ENCODE results near the gene ELF2.
"Not testable (repeated sequence)": the region's sequence is repeated elsewhere in the genome, so short reads cannot be mapped to it uniquely, and the experiment has no call there.

The ELF2 gene

DNA sequence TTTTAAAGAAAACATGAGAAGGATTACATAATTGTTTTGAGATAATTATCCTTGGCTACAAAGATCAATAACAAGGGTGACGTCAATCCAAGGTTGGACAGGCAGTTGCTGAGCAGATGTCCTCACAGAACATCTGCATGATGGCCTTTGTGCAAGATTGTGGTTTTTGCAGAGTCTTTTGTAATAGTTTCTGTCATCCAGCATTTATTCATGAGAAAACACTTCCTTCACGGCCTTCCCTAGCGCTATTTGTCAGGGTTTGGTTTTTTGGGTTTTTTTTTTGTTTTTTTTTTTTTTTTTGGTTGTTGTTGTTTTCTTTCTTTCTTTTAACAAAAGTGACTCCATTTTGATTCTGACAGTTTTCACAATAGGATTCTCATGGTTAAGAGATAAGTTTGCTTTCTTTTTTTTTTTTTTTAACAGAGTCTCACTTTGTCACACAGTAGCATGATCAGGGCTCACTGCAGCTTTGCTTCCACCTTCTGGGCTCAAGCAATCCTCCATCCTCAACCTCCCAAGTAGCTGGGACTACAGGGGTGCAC lies 31.5 kb upstream of the ELF2 start:
- Histone ChIP-seq H3K4me1 (ENCODE audit: insufficient read depth, low read length) (no peaks in the 10 kb centered on the region), H3K27me3 (ENCODE audit: insufficient read depth, low read length) (no peaks in the 10 kb centered on the region), H3K9me3 (ENCODE audit: insufficient read depth, low read depth, low read length) (no peaks in the 10 kb centered on the region), H3K27ac (ENCODE audit: low read depth, low read length) (no peak overlapping the region), H3K4me3 (ENCODE audit: low read length) (no peak overlapping the region), H3K9ac (ENCODE audit: low read depth, low read length) (no peak overlapping the region), H3K36me3 (ENCODE audit: insufficient read depth, low read length) (no peaks in the 10 kb centered on the region)
- 80% methylated on average over 1 of the region's 3 CpGs for WGBS

DNA sequence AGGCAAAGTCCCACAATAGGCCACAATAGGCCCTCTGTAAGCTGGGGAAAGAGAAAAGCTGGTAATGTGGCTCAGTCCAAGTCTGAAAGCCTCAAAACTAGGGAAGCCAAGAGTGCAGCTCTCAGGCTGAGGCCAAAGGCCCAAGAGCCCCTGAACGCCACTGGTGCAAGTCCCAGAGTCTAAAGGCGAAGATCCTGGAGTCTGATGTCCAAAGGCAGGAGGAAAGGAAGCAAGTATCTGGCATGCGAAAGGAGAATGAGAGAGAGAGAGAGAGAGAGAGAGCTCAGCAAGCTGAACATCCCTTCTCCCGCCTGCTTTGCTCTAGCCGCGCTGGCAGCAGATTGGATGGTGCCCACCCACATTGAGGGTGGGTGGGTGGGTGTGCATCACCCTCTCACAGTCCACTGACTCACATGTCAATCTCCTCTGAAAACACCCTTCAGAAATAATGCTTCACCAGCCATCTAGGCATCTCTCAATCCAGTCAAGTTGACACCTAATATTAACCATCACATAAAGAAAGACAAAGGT lies 30.9 kb upstream of the ELF2 start:
- Histone ChIP-seq H3K9ac (ENCODE audit: low read depth, low read length) (no peak overlapping the region), H3K4me3 (ENCODE audit: low read length) (no peak overlapping the region), H3K4me1 (ENCODE audit: insufficient read depth, low read length) (no peaks in the 10 kb centered on the region), H3K36me3 (ENCODE audit: insufficient read depth, low read length) (no peaks in the 10 kb centered on the region), H3K9me3 (ENCODE audit: insufficient read depth, low read depth, low read length) (no peaks in the 10 kb centered on the region), H3K27me3 (ENCODE audit: insufficient read depth, low read length) (no peaks in the 10 kb centered on the region), H3K27ac (ENCODE audit: low read depth, low read length) (no peak overlapping the region)
- 88% methylated on average over 4 of the region's 6 CpGs for WGBS

DNA sequence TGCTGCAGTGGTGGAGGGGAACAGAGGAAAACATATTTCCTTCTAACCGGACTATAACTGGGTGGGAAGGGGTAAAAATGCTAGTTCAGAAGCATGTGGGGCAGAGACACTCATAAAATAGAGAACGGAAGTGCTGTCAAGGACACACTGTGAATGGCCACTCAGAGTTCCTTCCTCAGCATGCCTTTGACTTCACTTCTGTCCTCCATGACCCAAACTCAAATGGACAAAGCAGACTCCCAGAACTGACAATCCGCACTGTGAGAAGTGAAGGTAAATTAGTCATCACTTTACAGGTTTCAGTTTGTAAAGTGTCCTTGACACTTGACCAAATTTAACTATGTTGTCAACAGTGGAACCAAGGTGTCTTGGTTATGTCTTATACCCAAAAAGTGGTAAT lies 30.2 kb upstream of the ELF2 start:
- Histone ChIP-seq H3K27me3 (ENCODE audit: insufficient read depth, low read length) (no peaks in the 10 kb centered on the region), H3K36me3 (ENCODE audit: insufficient read depth, low read length) (no peaks in the 10 kb centered on the region), H3K4me1 (ENCODE audit: insufficient read depth, low read length) (no peaks in the 10 kb centered on the region), H3K9ac (ENCODE audit: low read depth, low read length) (no peak overlapping the region), H3K27ac (ENCODE audit: low read depth, low read length) (no peak overlapping the region), H3K9me3 (ENCODE audit: insufficient read depth, low read depth, low read length) (no peaks in the 10 kb centered on the region), H3K4me3 (ENCODE audit: low read length) (no peak overlapping the region)
- 97% methylated on average over 3 of the region's 3 CpGs for WGBS

DNA sequence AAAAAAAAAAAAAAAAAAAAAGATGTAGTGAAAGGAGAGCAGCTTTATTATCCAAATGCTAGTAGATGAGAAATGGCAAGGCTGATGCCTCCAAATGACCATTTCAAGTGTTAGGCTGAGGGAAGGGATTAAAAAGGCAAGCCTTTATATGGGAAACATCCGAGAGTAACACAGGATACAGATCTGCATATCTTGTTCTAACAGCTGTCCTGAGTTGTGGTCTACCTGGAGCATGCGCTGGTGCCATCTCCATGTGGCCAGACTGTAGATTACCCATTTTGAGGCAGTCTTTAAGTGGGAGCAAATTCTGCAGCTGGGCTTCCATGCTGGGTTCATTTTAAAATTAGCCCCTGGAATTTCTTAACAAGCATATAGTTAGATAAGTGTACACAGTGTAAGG lies 26.0 kb upstream of the ELF2 start:
- Histone ChIP-seq H3K27ac (ENCODE audit: low read depth, low read length) (no peak overlapping the region), H3K36me3 (ENCODE audit: insufficient read depth, low read length) (no peaks in the 10 kb centered on the region), H3K4me1 (ENCODE audit: insufficient read depth, low read length) (no peaks in the 10 kb centered on the region), H3K4me3 (ENCODE audit: low read length) (no peak overlapping the region), H3K27me3 (ENCODE audit: insufficient read depth, low read length) (no peaks in the 10 kb centered on the region), H3K9me3 (ENCODE audit: insufficient read depth, low read depth, low read length) (no peaks in the 10 kb centered on the region), H3K9ac (ENCODE audit: low read depth, low read length) (no peak overlapping the region)
- 100% methylated on average over 2 of the region's 2 CpGs for WGBS

DNA sequence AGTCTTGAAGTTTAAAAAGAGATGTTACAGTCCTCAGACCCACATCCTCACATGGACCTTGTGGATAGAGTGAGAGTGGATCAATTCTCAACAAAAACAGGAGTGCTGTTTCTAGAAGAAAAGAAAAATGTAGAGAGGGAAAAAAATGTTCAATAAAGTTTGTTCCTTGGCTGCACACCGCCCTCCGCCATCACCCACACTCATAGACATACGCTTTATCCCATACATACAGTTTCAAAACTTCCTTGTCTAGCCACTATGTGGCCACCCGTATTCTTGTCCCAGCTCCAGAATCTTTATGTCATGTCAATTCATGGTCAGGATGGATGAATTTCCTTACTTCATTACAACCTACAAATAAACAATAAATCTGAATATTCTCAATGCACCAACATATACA lies 23.5 kb upstream of the ELF2 start:
- H3K4me1 ChIP-seq (ENCODE audit: insufficient read depth, low read length), result peaks cover 6% of the 10 kb centered on the region
- H3K9me3 ChIP-seq (ENCODE audit: insufficient read depth, low read depth, low read length), result 0 out of 2 replicates have a peak, but pooled peaks cover 4% of the 10 kb centered on the region
- H3K36me3 ChIP-seq (ENCODE audit: insufficient read depth, low read length), result no peaks in the 10 kb centered on the region
- H3K4me3 ChIP-seq (ENCODE audit: low read length), result no peak overlapping the region
- H3K9ac ChIP-seq (ENCODE audit: low read depth, low read length), result no peak overlapping the region
- WGBS, result 94% methylated on average over 4 of the region's 4 CpGs
- no peak overlapping the region for H3K27ac ChIP-seq (ENCODE audit: low read depth, low read length)
- no peaks in the 10 kb centered on the region for H3K27me3 ChIP-seq (ENCODE audit: insufficient read depth, low read length)

DNA sequence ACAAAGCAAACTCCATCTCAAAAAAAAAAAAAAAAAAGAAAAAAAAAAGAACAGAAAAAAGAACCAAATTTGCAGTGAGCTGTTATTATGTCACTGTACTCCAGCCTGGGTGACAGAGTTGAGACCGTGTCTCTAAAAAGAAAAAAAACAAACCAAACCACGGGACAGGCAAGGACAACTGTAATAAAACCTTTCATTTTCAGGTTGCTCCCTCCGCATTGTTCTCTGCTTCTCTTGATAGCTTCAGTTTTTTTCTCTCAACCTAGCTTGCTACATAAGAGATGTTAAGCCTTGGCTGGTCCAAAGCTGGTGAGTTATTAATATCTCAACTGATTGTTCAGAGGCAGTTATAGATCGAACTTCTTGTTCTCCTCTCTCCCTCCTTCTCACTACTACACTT lies 23.1 kb upstream of the ELF2 start:
- Histone ChIP-seq H3K27ac (ENCODE audit: low read depth, low read length) (no peak overlapping the region), H3K9ac (ENCODE audit: low read depth, low read length) (no peak overlapping the region), H3K36me3 (ENCODE audit: insufficient read depth, low read length) (no peaks in the 10 kb centered on the region), H3K9me3 (ENCODE audit: insufficient read depth, low read depth, low read length) (0 out of 2 replicates have a peak, but pooled peaks cover 4% of the 10 kb centered on the region), H3K4me3 (ENCODE audit: low read length) (no peak overlapping the region), H3K27me3 (ENCODE audit: insufficient read depth, low read length) (no peaks in the 10 kb centered on the region), H3K4me1 (ENCODE audit: insufficient read depth, low read length) (peaks cover 6% of the 10 kb centered on the region)
- 89% methylated on average over 4 of the region's 4 CpGs for WGBS

DNA sequence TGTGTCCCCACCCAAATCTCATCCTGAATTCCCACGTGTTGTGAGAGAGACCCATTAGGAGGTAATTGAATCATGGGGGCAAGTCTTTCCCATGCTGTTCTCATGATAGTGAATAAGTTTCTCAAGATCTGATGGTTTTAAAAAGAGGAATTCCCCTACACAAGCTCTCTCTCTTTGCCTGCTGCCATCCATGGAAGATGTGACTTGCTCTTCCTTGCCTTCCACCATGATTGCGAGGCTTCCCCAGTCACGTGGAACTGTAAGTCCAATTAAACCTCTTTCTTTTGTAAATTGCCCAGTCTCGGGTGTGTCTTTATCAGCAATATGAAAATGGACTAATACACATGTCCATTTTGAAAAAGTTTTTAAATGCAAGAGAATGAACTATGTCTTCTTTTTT lies 20.2 kb upstream of the ELF2 start:
- not testable (repeated sequence) for H3K4me1 ChIP-seq (ENCODE audit: insufficient read depth, low read length)
- WGBS, result 92% methylated on average over 3 of the region's 4 CpGs

DNA sequence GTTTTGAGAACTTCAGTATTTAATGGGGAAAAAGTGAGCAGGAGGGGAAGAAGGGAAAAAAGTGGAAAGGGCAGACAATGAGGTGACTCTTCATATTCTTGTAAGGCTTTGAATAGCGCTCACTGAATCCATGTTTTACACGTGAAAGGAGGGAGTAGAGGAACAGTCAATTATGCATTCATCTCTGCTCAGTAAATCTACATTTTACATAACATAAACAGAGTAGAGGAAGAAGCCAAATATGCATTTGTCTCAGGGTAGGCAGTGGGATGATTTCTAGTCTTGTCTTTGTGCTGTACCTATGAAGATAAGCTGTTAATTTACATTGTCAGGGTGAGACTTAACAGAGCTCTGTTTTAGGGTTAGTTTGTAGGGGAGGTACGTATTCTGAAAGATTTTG lies 19.4 kb upstream of the ELF2 start:
- no peak overlapping the region for H3K4me3 ChIP-seq (ENCODE audit: low read length)
- H3K9me3 ChIP-seq (ENCODE audit: insufficient read depth, low read depth, low read length), result 0 out of 2 replicates have a peak, but pooled peaks cover 4% of the 10 kb centered on the region
- H3K4me1 ChIP-seq (ENCODE audit: insufficient read depth, low read length), result peaks cover 6% of the 10 kb centered on the region
- no peaks in the 10 kb centered on the region for H3K27me3 ChIP-seq (ENCODE audit: insufficient read depth, low read length)
- H3K36me3 ChIP-seq (ENCODE audit: insufficient read depth, low read length), result no peaks in the 10 kb centered on the region
- H3K9ac ChIP-seq (ENCODE audit: low read depth, low read length), result no peak overlapping the region
- WGBS, result 70% methylated on average over 1 of the region's 3 CpGs
- H3K27ac ChIP-seq (ENCODE audit: low read depth, low read length), result peak overlapping the region; percentile 67; the same call in 1 of the 2 replicates

More for the DNA sequence above, 20.2 kb upstream of the ELF2 start:
- not testable (repeated sequence) for H3K27me3 ChIP-seq (ENCODE audit: insufficient read depth, low read length); H3K9ac ChIP-seq (ENCODE audit: low read depth, low read length); H3K27ac ChIP-seq (ENCODE audit: low read depth, low read length); H3K9me3 ChIP-seq (ENCODE audit: insufficient read depth, low read depth, low read length); H3K4me3 ChIP-seq (ENCODE audit: low read length); H3K36me3 ChIP-seq (ENCODE audit: insufficient read depth, low read length)

DNA sequence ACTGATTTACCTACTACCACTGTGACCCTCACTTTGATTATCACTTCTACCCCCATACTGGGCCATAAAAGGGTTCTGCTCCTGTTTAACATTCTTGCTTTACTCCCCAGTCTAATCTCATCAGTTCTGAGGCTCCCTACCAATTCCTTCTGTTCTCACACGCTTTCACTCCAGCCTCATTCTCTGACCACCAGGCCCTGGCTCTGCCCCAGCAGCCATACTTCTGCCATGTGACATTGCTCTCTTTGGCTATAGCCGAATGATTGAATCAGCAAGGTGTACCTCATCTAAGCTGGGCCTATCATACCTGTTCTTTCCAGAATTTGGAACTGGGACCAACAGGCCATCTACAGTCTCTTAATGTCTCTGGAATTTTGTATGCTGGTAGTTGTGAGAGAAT lies 14.4 kb upstream of the ELF2 start:
- Histone ChIP-seq H3K27ac (ENCODE audit: low read depth, low read length) (no peak overlapping the region), H3K4me3 (ENCODE audit: low read length) (no peak overlapping the region), H3K9ac (ENCODE audit: low read depth, low read length) (no peak overlapping the region), H3K4me1 (ENCODE audit: insufficient read depth, low read length) (peaks cover 8% of the 10 kb centered on the region), H3K36me3 (ENCODE audit: insufficient read depth, low read length) (no peaks in the 10 kb centered on the region), H3K27me3 (ENCODE audit: insufficient read depth, low read length) (no peaks in the 10 kb centered on the region), H3K9me3 (ENCODE audit: insufficient read depth, low read depth, low read length) (0 out of 2 replicates have a peak, but pooled peaks cover 4% of the 10 kb centered on the region)
- 83% methylated on average over 2 of the region's 2 CpGs for WGBS

DNA sequence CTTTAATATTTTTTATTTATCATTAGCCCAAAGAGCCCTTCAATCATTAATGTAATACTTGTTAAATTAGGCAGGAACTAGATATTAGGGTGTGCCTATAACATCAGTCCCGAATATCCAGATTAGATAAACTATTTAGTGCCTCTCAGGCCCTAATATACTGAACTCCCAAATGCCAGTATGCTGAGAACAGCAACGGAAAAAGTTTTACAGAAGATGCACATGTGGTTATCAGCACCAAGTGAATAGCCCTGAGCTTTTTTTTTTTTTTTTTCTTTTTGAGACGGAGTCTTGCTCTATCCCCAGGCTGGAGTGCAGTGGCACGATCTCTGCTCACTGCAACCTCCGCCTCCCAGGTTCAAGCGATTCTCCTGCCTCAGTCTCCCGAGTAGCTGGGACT lies 13.0 kb upstream of the ELF2 start:
- no peak overlapping the region for H3K27ac ChIP-seq (ENCODE audit: low read depth, low read length)
- no peaks in the 10 kb centered on the region for H3K9me3 ChIP-seq (ENCODE audit: insufficient read depth, low read depth, low read length)
- H3K4me1 ChIP-seq (ENCODE audit: insufficient read depth, low read length), result peaks cover 6% of the 10 kb centered on the region
- no peaks in the 10 kb centered on the region for H3K36me3 ChIP-seq (ENCODE audit: insufficient read depth, low read length)
- H3K9ac ChIP-seq (ENCODE audit: low read depth, low read length), result no peak overlapping the region
- 92% methylated on average over 7 of the region's 7 CpGs for WGBS
- no peak overlapping the region for H3K4me3 ChIP-seq (ENCODE audit: low read length)
- H3K27me3 ChIP-seq (ENCODE audit: insufficient read depth, low read length), result no peaks in the 10 kb centered on the region

DNA sequence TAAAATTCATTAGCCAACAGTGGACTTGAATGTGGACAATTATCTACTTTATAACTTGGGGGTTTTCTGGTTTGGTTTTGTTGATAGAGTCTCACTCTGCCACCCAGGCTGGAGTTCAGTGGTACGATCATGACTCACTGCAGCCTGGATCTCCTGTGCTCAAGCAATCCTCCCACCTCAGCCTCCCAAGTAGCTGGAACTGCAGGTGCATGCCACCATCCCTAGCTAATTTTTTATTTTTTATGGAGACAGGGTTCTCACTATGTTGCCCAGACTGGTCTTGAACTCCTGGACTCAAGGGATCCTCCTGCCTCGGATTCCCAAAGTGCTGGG lies 12.4 kb upstream of the ELF2 start:
- no peak overlapping the region for H3K9ac ChIP-seq (ENCODE audit: low read depth, low read length)
- 89% methylated on average over 2 of the region's 2 CpGs for WGBS
- no peaks in the 10 kb centered on the region for H3K9me3 ChIP-seq (ENCODE audit: insufficient read depth, low read depth, low read length)
- H3K27ac ChIP-seq (ENCODE audit: low read depth, low read length), result no peak overlapping the region
- no peak overlapping the region for H3K4me3 ChIP-seq (ENCODE audit: low read length)
- H3K36me3 ChIP-seq (ENCODE audit: insufficient read depth, low read length), result no peaks in the 10 kb centered on the region
- peaks cover 6% of the 10 kb centered on the region for H3K4me1 ChIP-seq (ENCODE audit: insufficient read depth, low read length)
- H3K27me3 ChIP-seq (ENCODE audit: insufficient read depth, low read length), result no peaks in the 10 kb centered on the region
